HG03521 (cell line): Measurements from ENCODE around the gene UBE2O.

Source experiments
- ATAC-seq: cut with Tn5 transposase; IDR thresholded peaks from one replicate; pipeline ENCODE4 v1.9.1; 2021; ENCODE audit warnings: mild to moderate bottlenecking, moderate library complexity; ENCODE audit not compliant: unreplicated experiment

The UBE2O gene

GRCh38 chr17:76487451-76488192 lies 34.7 kb upstream of the UBE2O start:
- no peak for ATAC-seq

GRCh38 chr17:76485569-76485968 lies 32.6 kb upstream of the UBE2O start:
- ATAC-seq: no peak

GRCh38 chr17:76484228-76484725 lies 31.3 kb upstream of the UBE2O start:
- ATAC-seq: no peak

GRCh38 chr17:76481071-76481655 lies 28.2 kb upstream of the UBE2O start:
- peak; percentile 43 for ATAC-seq

- ATAC-seq: no peak
Observed at GRCh38 chr17:76480632-76481031, 27.7 kb upstream of the UBE2O start.

GRCh38 chr17:76479515-76480060 lies 26.6 kb upstream of the UBE2O start:
- no peak for ATAC-seq

GRCh38 chr17:76478730-76479514 lies 26.0 kb upstream of the UBE2O start:
- ATAC-seq: no peak

GRCh38 chr17:76478097-76478496 lies 25.1 kb upstream of the UBE2O start:
- ATAC-seq: no peak

GRCh38 chr17:76477576-76477975 lies 24.6 kb upstream of the UBE2O start:
- ATAC-seq: no peak

GRCh38 chr17:76476736-76477135 lies 23.8 kb upstream of the UBE2O start:
- no peak for ATAC-seq

GRCh38 chr17:76475302-76475701 lies 22.4 kb upstream of the UBE2O start:
- no peak for ATAC-seq

GRCh38 chr17:76474894-76475293 lies 21.9 kb upstream of the UBE2O start:
- no peak for ATAC-seq

- no peak for ATAC-seq
Observed at GRCh38 chr17:76474238-76474637, 21.3 kb upstream of the UBE2O start.

- ATAC-seq: no peak
Observed at GRCh38 chr17:76473541-76473985, 20.6 kb upstream of the UBE2O start.

GRCh38 chr17:76472726-76473125 lies 19.8 kb upstream of the UBE2O start:
- ATAC-seq: no peak

GRCh38 chr17:76472258-76472645 lies 19.3 kb upstream of the UBE2O start:
- ATAC-seq: no peak

- no peak for ATAC-seq
Observed at GRCh38 chr17:76471498-76472257, 18.7 kb upstream of the UBE2O start.

GRCh38 chr17:76469991-76470739 lies 17.2 kb upstream of the UBE2O start:
- ATAC-seq: no peak

- ATAC-seq: no peak
Observed at GRCh38 chr17:76469076-76469990, 16.4 kb upstream of the UBE2O start.
